Esophagus muscularis mucosa (tissue), 4 donors: ENCODE measurements around the gene PTPRS. TPM values are rescaled to one million over a fixed set of nuclear protein-coding genes. Genes with fewer than 3 reads are reported as not detected.

Experiments used
- DNase-seq: peaks from one replicate; pipeline ENCODE4 v3.0.0-alpha.2; 2017; ENCODE audit errors: extremely low spot score
- H3K27ac ChIP-seq, 4 donors: fragments of 200-600 bp; sonication (generic); replicated peaks in 1 of 4; 1 replicate in 3 of 4; 2 replicates in 1 of 4; pipeline ENCODE4 v1.5.1; 2016 to 2019; ENCODE audit warnings: mild to moderate bottlenecking in 1 of 4
- H3K27me3 ChIP-seq, 4 donors: fragments of 200-600 bp; sonication (generic); one replicate each; pipeline versions ENCODE4 v1.5.1 to v1.6.0; 2016 to 2019
- H3K36me3 ChIP-seq, 4 donors: fragments of 200-600 bp; sonication (generic); one replicate each; pipeline ENCODE4 v1.5.1; 2016 to 2019
- H3K4me1 ChIP-seq, 4 donors: fragments of 200-600 bp; sonication (generic); one replicate each; pipeline ENCODE4 v1.5.1; 2016 to 2019
- H3K4me3 ChIP-seq, 4 donors: fragments of 200-600 bp; sonication (generic); 1 replicate in 2 of 4; 2 replicates in 2 of 4; pipeline ENCODE4 v1.5.1; 2016 to 2019; ENCODE audit warnings: mild to moderate bottlenecking in 4 of 4, moderate library complexity in 1 of 4
- H3K9me3 ChIP-seq, 4 donors: fragments of 200-600 bp; sonication (generic); 1 replicate in 3 of 4; 2 replicates in 1 of 4; pipeline ENCODE4 v1.5.1; 2016 to 2019
- CTCF ChIP-seq, 3 experiments: fragments of 200-600 bp in 2 of 3; fragments of 450-650 bp in 1 of 3; sonication (generic) in 2 of 3; IDR thresholded peaks; one replicate each; pipeline ENCODE4 v1.5.1; 2017 to 2019; ENCODE audit warnings: antibody characterized with exemption in 3 of 3, mild to moderate bottlenecking in 2 of 3, moderate library complexity in 1 of 3
- EP300 ChIP-seq: sonication (generic); formaldehyde crosslinking; IDR thresholded peaks from one replicate; pipeline ENCODE4 v1.6.1; 2017; ENCODE audit warnings: antibody characterized with exemption
- POLR2A ChIP-seq: fragments of 450-650 bp; IDR thresholded peaks from one replicate; pipeline ENCODE4 v1.6.1; 2017; ENCODE audit warnings: antibody characterized with exemption, moderate library complexity, mild to moderate bottlenecking, low read depth
- POLR2AphosphoS5 ChIP-seq, 2 donors: sonication (generic); formaldehyde crosslinking; IDR thresholded peaks; one replicate each; pipeline ENCODE4 v1.6.1; 2017; ENCODE audit warnings: antibody characterized with exemption in 2 of 2
- WGBS: methylation state at CpG from one replicate; pipeline ENCODE4 v1.1.5; 2018; 5-methylcytosine and 5-hydroxymethylcytosine counted together
- intact Hi-C: fragments of 100-400 bp; cut with DNase I; formaldehyde crosslinking; loops from one replicate; pipeline ENCODE4 v1.15.1; 2023
- total RNA-seq, 4 donors: library from RNA; depleted of rRNA; stranded (reverse); fragments of >200 nt; gene quantifications; one replicate each; pipeline versions ENCODE4 v1.1.0 to v1.2.1, GENCODE V29; 2016

PTPRS gene
- total RNA-seq, 4 donors from 2014 or later: 140 to 311 (median 224) TPM

DNA sequence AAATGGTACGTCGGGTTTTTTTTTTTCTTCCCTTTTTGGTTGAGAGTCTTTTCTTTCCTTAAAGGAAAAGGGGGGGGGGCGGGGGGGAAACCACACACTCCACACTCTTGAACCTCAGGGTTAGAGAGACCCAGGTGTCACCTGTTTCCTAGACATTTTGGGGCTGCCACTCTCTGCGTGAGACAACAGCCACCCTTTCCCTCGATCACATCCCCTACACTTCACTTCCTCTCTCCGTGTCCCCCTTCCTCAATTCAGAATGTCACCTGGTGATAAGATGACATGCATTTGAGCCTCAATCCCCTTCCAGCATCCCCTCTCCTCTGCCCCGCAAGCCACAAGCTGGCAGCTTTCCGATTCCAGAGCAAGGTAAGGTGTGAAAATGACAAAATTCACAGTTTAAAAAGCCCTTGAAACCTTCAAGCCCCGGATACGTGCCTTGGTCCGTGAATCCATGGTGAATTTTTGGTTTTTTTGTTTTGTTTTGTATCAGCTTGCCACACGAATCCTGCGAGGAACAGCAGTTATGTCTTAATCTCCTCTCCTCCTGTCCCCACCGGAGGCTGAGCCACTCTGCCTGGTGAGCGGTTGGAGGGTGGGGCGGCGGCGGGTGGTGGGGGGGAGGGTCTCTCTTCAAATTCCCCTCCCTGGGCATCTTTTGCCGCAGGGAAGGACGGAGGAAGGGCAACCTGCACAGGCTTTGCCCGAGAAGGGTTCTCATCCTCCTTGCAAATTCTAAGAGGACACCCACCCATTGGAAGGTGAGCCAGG is 4.2 kb downstream of the PTPRS start:
- WGBS: 54% methylated on average over 21 of the region's 21 CpGs
- H3K36me3 ChIP-seq: no peaks in the 10 kb centered on the region
- no peak overlapping the region for H3K27ac ChIP-seq
- no peak for DNase-seq
- peaks cover 12 to 28% (median 25%) of the 10 kb centered on the region in 4 donors for H3K4me1 ChIP-seq
- no peaks in the 10 kb centered on the region for H3K9me3 ChIP-seq
- peaks cover 0 to 71% (median 29%) of the 10 kb centered on the region in 4 donors for H3K27me3 ChIP-seq
- H3K4me3 ChIP-seq: no peak overlapping the region
- TF ChIP-seq POLR2A: no peak
- TF ChIP-seq CTCF (IDR thresholded peaks at IDR 0.05): no peak
- no peak for TF ChIP-seq POLR2AphosphoS5 (IDR thresholded peaks at IDR 0.05)
- no peak for TF ChIP-seq EP300
- intact Hi-C loops: no loop called here

DNA sequence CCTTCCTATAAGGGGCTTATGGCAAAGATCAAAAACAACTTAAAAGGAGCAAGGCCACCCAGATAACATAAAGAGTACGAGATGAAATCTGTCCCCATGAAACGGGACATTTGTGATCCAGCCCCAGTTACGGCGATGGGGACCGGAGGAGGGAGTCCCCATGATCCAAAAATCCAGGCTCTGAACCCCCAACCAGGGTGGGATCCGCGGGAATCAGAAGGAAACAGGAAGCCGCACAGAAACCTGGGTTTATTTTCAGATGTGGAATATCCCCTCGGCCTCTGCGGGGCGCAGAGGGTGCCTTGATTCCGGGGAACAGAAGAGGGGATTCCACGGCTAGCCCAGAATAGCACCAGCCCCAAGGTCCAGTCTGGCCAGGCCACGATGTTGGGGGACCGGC is 5.0 kb downstream of the PTPRS start:
- Histone ChIP-seq H3K27ac (no peak overlapping the region), H3K4me1 (peaks cover 12 to 23% (median 21%) of the 10 kb centered on the region in 4 donors), H3K27me3 (peaks cover 0 to 66% (median 29%) of the 10 kb centered on the region in 4 donors), H3K36me3 (no peaks in the 10 kb centered on the region), H3K9me3 (no peaks in the 10 kb centered on the region), H3K4me3 (no peak overlapping the region)
- WGBS: 72% methylated on average over 15 of the region's 15 CpGs
- intact Hi-C loops: no loop called here
- no peak for TF ChIP-seq POLR2A
- no peak for TF ChIP-seq CTCF (IDR thresholded peaks at IDR 0.05)
- no peak for TF ChIP-seq EP300
- no peak for TF ChIP-seq POLR2AphosphoS5 (IDR thresholded peaks at IDR 0.05)
- DNase-seq: no peak

GRCh38 chr19:5334824-5335500 is 5.7 kb downstream of the PTPRS start:
- Histone ChIP-seq H3K36me3 (no peaks in the 10 kb centered on the region), H3K4me1 (peaks cover 12 to 18% (median 15%) of the 10 kb centered on the region in 4 donors), H3K4me3 (no peak overlapping the region), H3K27ac (no peak overlapping the region), H3K27me3 (peaks cover 0 to 62% (median 29%) of the 10 kb centered on the region in 4 donors), H3K9me3 (no peaks in the 10 kb centered on the region)
- intact Hi-C loops: no loop called here
- no peak for DNase-seq
- TF ChIP-seq POLR2AphosphoS5 (IDR thresholded peaks at IDR 0.05) (no peak), POLR2A (no peak), CTCF (IDR thresholded peaks at IDR 0.05) (no peak), EP300 (no peak)
- 89% methylated on average over 32 of the region's 32 CpGs for WGBS

DNA sequence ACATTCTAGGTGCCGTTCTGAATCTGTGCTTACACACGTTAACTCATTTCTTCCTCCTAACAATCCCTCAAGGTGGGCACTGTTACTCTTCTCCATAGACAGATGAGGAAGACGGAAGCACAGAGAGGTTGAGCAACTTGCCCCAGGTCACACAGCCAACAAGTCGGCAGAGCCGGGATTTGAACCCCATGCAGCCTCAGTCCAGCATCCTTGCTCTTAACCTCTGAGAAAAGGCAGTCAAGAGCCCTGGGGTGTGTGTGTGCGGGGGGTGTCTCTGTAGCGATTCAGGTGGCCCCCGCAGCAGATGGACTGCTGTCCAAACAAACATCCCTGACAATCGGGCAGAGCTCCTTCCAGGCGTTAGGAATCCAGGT is 6.3 kb downstream of the PTPRS start:
- Histone ChIP-seq H3K36me3 (no peaks in the 10 kb centered on the region), H3K27ac (no peak overlapping the region), H3K9me3 (no peaks in the 10 kb centered on the region), H3K4me3 (no peak overlapping the region), H3K27me3 (peaks cover 0 to 56% (median 24%) of the 10 kb centered on the region in 4 donors), H3K4me1 (peaks cover 6 to 12% (median 9%) of the 10 kb centered on the region in 4 donors)
- intact Hi-C loops: no loop called here
- DNase-seq: no peak
- WGBS: 85% methylated on average over 10 of the region's 10 CpGs
- TF ChIP-seq CTCF (IDR thresholded peaks at IDR 0.05): no peak
- TF ChIP-seq POLR2AphosphoS5 (IDR thresholded peaks at IDR 0.05): no peak
- TF ChIP-seq POLR2A: no peak
- no peak for TF ChIP-seq EP300
